ENCODE data around the gene SEZ6L.

DNA sequence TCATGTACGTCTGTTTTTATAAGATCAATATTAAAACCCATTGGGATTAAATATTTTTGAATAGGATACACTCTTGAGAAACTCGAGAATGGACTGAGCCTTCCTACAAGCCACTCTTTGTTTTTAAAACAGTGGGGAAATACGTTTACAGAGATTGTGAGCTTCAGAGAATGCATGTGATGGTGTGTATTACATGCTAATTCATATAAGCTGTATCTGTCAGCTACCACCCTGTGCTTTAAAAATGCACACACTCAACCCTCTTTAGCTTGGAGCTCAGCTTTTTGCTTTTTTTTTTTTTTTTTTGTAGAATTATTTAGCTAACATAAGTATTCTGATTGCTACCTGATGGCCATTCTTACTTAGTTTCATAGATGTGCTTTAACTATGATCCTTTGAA lies 213.5 kb downstream of the SEZ6L start:
- TF ChIP-seq, protein P1, sequence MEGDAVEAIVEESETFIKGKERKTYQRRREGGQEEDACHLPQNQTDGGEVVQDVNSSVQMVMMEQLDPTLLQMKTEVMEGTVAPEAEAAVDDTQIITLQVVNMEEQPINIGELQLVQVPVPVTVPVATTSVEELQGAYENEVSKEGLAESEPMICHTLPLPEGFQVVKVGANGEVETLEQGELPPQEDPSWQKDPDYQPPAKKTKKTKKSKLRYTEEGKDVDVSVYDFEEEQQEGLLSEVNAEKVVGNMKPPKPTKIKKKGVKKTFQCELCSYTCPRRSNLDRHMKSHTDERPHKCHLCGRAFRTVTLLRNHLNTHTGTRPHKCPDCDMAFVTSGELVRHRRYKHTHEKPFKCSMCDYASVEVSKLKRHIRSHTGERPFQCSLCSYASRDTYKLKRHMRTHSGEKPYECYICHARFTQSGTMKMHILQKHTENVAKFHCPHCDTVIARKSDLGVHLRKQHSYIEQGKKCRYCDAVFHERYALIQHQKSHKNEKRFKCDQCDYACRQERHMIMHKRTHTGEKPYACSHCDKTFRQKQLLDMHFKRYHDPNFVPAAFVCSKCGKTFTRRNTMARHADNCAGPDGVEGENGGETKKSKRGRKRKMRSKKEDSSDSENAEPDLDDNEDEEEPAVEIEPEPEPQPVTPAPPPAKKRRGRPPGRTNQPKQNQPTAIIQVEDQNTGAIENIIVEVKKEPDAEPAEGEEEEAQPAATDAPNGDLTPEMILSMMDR (IDR thresholded peaks at IDR 0.05) = no peak
- TF ChIP-seq POLR2A (IDR thresholded peaks at IDR 0.05) = no peak

Measured in lower leg skin (tissue), 3 donors.